ENCODE measurements around the gene SCIN. TPM values are rescaled to one million over a fixed set of nuclear protein-coding genes. Genes with fewer than 3 reads are reported as not detected.

Gene SCIN
- polyA plus RNA-seq, 1 donor from 2014 or later, result 0.53 TPM

GRCh38 chr7:12705878-12706277 is 135.4 kb downstream of the SCIN start:
- no peak for TF ChIP-seq REST (IDR thresholded peaks at IDR 0.05; ENCODE audit: borderline replicate concordance)
- TF ChIP-seq TAF1 (IDR thresholded peaks at IDR 0.05; ENCODE audit: low read depth), result no peak
- no peak for TF ChIP-seq RAD21 (conservative IDR thresholded peaks at IDR 0.05)
- no peak for TF ChIP-seq POLR2AphosphoS5 (IDR thresholded peaks at IDR 0.05)
- TF ChIP-seq SMC3 (conservative IDR thresholded peaks at IDR 0.05; ENCODE audit: poor library complexity), result no peak
- TF ChIP-seq MXI1 (conservative IDR thresholded peaks at IDR 0.05; ENCODE audit: poor library complexity, severe bottlenecking), result no peak
- no peak for TF ChIP-seq EZH2 (IDR thresholded peaks at IDR 0.05; ENCODE audit: borderline replicate concordance, insufficient read depth, low read length, poor library complexity, severe bottlenecking)
- H3K9me3 ChIP-seq (ENCODE audit: low read length), result no peaks in the 10 kb centered on the region
- H2AFZ ChIP-seq (ENCODE audit: low read depth, low read length), result no peak overlapping the region
- H4K20me1 ChIP-seq (ENCODE audit: insufficient read depth), result no peaks in the 10 kb centered on the region
- no peaks in the 10 kb centered on the region for H3K9me2 ChIP-seq (ENCODE audit: insufficient read depth, low read length)
- no peaks in the 10 kb centered on the region for H3K79me2 ChIP-seq (replicated peaks; ENCODE audit: insufficient read depth, low read length)
- no peak overlapping the region for H3K4me2 ChIP-seq (ENCODE audit: low read length)
- H3K27me3 ChIP-seq (ENCODE audit: insufficient read depth, low read depth, low read length), result no peaks in the 10 kb centered on the region
- no peak overlapping the region for H3K27ac ChIP-seq (ENCODE audit: low read length)
- H3K36me3 ChIP-seq (ENCODE audit: insufficient read depth, low read length), result no peaks in the 10 kb centered on the region
- no peaks in the 10 kb centered on the region for H3F3A ChIP-seq (ENCODE audit: insufficient read depth, low read length, poor library complexity, severe bottlenecking)
- H3K4me3 ChIP-seq (ENCODE audit: low read length), result no peak overlapping the region
- no peak overlapping the region for H3K9ac ChIP-seq (ENCODE audit: low read length)

- no peak overlapping the region for H3K27ac ChIP-seq (ENCODE audit: low read length)
- no peak for TF ChIP-seq REST (IDR thresholded peaks at IDR 0.05; ENCODE audit: borderline replicate concordance)
- no peak for TF ChIP-seq RAD21 (conservative IDR thresholded peaks at IDR 0.05)
- no peak for TF ChIP-seq MXI1 (conservative IDR thresholded peaks at IDR 0.05; ENCODE audit: poor library complexity, severe bottlenecking)
- TF ChIP-seq POLR2AphosphoS5 (IDR thresholded peaks at IDR 0.05), result no peak
- TF ChIP-seq EZH2 (IDR thresholded peaks at IDR 0.05; ENCODE audit: borderline replicate concordance, insufficient read depth, low read length, poor library complexity, severe bottlenecking), result no peak
- TF ChIP-seq SMC3 (conservative IDR thresholded peaks at IDR 0.05; ENCODE audit: poor library complexity), result no peak
- no peak for TF ChIP-seq CTCF (IDR thresholded peaks at IDR 0.05; ENCODE audit: poor library complexity, severe bottlenecking)
- H3K9ac ChIP-seq (ENCODE audit: low read length), result no peak overlapping the region
Measured at GRCh38 chr7:12706900-12707536, 136.5 kb downstream of the SCIN start.

More at GRCh38 chr7:12706900-12707536, 136.5 kb downstream of the SCIN start:
- H3K9me2 ChIP-seq (ENCODE audit: insufficient read depth, low read length), result no peaks in the 10 kb centered on the region
- H4K20me1 ChIP-seq (ENCODE audit: insufficient read depth), result no peaks in the 10 kb centered on the region
- H2AFZ ChIP-seq (ENCODE audit: low read depth, low read length), result no peak overlapping the region
- H3K27me3 ChIP-seq (ENCODE audit: insufficient read depth, low read depth, low read length), result no peaks in the 10 kb centered on the region
- H3F3A ChIP-seq (ENCODE audit: insufficient read depth, low read length, poor library complexity, severe bottlenecking), result no peaks in the 10 kb centered on the region
- no peak overlapping the region for H3K4me3 ChIP-seq (ENCODE audit: low read length)
- H3K4me2 ChIP-seq (ENCODE audit: low read length), result no peak overlapping the region
- H3K79me2 ChIP-seq (replicated peaks; ENCODE audit: insufficient read depth, low read length), result no peaks in the 10 kb centered on the region
- H3K9me3 ChIP-seq (ENCODE audit: low read length), result no peaks in the 10 kb centered on the region
- no peaks in the 10 kb centered on the region for H3K36me3 ChIP-seq (ENCODE audit: insufficient read depth, low read length)

Measured in neural cell (in vitro differentiated cells).